ENCODE data around the gene IPCEF1.

Gene IPCEF1

DNA sequence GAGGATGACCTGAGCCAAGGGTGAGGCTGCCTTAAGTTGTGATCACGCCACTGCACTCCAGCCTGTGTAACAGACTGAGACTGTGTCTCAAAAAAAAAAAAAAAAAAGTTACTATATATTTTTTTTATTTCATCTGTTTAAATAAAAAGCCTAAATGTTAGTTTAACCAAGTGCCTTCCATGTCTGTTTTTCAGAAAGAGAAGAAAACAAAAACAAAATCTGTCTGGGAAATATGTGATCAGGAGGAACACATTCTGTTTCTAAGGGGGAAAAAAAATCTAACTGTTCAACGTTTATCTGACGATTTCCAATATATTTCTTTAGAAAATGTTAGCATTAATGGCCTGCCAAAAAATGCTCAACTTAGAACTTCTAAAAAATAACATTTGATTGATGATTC lies 147.0 kb downstream of the IPCEF1 start:
- H3K4me2 ChIP-seq: no peak overlapping the region
- H3K27me3 ChIP-seq (ENCODE audit: insufficient read depth, low read depth): no peaks in the 10 kb centered on the region
- no peak overlapping the region for H3K4me3 ChIP-seq (IDR thresholded peaks at IDR 0.05; ENCODE audit: insufficient read depth, low read depth, low read length)
- TF ChIP-seq, protein P1, sequence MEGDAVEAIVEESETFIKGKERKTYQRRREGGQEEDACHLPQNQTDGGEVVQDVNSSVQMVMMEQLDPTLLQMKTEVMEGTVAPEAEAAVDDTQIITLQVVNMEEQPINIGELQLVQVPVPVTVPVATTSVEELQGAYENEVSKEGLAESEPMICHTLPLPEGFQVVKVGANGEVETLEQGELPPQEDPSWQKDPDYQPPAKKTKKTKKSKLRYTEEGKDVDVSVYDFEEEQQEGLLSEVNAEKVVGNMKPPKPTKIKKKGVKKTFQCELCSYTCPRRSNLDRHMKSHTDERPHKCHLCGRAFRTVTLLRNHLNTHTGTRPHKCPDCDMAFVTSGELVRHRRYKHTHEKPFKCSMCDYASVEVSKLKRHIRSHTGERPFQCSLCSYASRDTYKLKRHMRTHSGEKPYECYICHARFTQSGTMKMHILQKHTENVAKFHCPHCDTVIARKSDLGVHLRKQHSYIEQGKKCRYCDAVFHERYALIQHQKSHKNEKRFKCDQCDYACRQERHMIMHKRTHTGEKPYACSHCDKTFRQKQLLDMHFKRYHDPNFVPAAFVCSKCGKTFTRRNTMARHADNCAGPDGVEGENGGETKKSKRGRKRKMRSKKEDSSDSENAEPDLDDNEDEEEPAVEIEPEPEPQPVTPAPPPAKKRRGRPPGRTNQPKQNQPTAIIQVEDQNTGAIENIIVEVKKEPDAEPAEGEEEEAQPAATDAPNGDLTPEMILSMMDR (conservative IDR thresholded peaks at IDR 0.05; ENCODE audit: low read depth, low read length): no peak
- H3K36me3 ChIP-seq (ENCODE audit: insufficient read depth): no peaks in the 10 kb centered on the region
- no peak overlapping the region for H3K9ac ChIP-seq
- H2AFZ ChIP-seq (ENCODE audit: low read depth): no peak overlapping the region
- no peaks in the 10 kb centered on the region for H3K79me2 ChIP-seq (ENCODE audit: insufficient read depth, low read depth)
- H4K20me1 ChIP-seq (ENCODE audit: insufficient read depth): no peaks in the 10 kb centered on the region
- no peak overlapping the region for H3K27ac ChIP-seq
- no peaks in the 10 kb centered on the region for H3K4me1 ChIP-seq (ENCODE audit: low read depth, poor library complexity, severe bottlenecking)

DNA sequence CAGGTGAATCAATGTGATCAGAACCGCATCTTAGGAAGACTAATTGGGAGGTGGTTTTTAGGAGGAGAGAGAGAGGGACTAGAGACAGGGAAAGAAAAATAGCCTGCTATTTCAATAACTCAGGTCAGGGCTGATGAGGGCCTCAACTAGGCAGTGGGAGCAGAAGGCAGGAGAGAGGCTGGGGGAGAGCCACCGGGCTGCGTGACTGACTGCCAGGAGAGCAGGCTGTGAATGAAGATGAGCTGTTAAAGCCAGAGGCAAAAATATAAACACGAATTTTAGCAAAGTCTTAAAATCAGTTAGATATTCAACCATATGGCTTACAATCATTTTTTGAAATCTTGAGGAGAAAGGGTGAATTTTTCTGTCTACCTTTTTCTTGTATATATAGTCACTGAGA lies 149.6 kb downstream of the IPCEF1 start:
- TF ChIP-seq, protein P1 (conservative IDR thresholded peaks at IDR 0.05; ENCODE audit: low read depth, low read length): no peak
- no peaks in the 10 kb centered on the region for H3K36me3 ChIP-seq (ENCODE audit: insufficient read depth)

DNA sequence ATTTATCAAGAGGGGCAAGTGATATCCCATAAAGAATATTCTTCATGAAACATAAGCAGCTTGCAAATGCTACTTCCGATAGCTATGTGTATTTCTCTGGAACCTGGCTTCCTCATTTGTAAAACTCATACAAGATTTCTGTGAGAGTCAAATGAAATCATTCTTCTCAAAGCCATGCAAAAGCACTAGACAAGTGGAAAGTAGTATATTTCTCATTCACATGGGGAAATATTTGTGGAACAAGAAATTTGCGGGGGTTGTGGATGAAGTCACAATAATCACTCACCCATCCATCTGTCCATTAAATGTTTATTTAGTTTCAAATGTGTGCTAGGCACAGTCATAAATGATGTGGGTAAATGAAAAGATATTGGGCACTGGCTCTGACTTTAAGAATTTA lies 150.5 kb downstream of the IPCEF1 start:
- TF ChIP-seq, protein P1 (conservative IDR thresholded peaks at IDR 0.05; ENCODE audit: low read depth, low read length): no peak
- no peak overlapping the region for H3K9ac ChIP-seq
- H3K36me3 ChIP-seq (ENCODE audit: insufficient read depth): no peaks in the 10 kb centered on the region
- H3K4me1 ChIP-seq (ENCODE audit: low read depth, poor library complexity, severe bottlenecking): no peaks in the 10 kb centered on the region
- H4K20me1 ChIP-seq (ENCODE audit: insufficient read depth): no peaks in the 10 kb centered on the region
- H3K4me3 ChIP-seq (IDR thresholded peaks at IDR 0.05; ENCODE audit: insufficient read depth, low read depth, low read length): no peak overlapping the region
- H3K79me2 ChIP-seq (ENCODE audit: insufficient read depth, low read depth): no peaks in the 10 kb centered on the region
- no peak overlapping the region for H3K4me2 ChIP-seq
- H3K27ac ChIP-seq: no peak overlapping the region
- H2AFZ ChIP-seq (ENCODE audit: low read depth): no peak overlapping the region
- H3K27me3 ChIP-seq (ENCODE audit: insufficient read depth, low read depth): no peaks in the 10 kb centered on the region

More for the DNA sequence above, 149.6 kb downstream of the IPCEF1 start:
- Histone ChIP-seq H3K9ac (no peak overlapping the region), H3K4me3 (IDR thresholded peaks at IDR 0.05; ENCODE audit: insufficient read depth, low read depth, low read length) (no peak overlapping the region), H2AFZ (ENCODE audit: low read depth) (no peak overlapping the region), H3K27me3 (ENCODE audit: insufficient read depth, low read depth) (no peaks in the 10 kb centered on the region), H4K20me1 (ENCODE audit: insufficient read depth) (no peaks in the 10 kb centered on the region), H3K27ac (no peak overlapping the region), H3K4me1 (ENCODE audit: low read depth, poor library complexity, severe bottlenecking) (no peaks in the 10 kb centered on the region), H3K4me2 (no peak overlapping the region), H3K79me2 (ENCODE audit: insufficient read depth, low read depth) (no peaks in the 10 kb centered on the region)

DNA sequence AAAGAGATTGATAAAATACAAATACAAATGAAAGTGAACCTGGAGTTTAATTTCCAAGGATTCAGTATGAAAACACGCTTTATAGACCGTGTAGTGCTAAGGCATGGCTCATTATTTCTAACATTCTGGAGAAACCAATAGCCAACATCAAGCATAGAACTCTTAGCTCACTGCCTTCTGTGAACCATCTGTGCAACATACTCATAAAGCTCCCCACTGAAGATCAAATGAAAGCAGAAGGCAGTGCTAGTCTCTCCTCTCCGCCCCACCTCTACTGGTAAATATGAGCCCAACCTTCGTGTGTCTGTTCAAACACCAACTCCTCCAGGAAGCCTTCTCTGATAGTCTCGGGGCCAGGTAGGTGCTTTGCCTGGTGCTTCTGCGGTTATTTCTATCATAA lies 153.6 kb downstream of the IPCEF1 start:
- no peaks in the 10 kb centered on the region for H3K79me2 ChIP-seq (ENCODE audit: insufficient read depth, low read depth)
- no peak overlapping the region for H3K4me3 ChIP-seq (IDR thresholded peaks at IDR 0.05; ENCODE audit: insufficient read depth, low read depth, low read length)
- H3K9ac ChIP-seq: no peak overlapping the region
- H4K20me1 ChIP-seq (ENCODE audit: insufficient read depth): no peaks in the 10 kb centered on the region
- H3K4me2 ChIP-seq: no peak overlapping the region
- no peak overlapping the region for H2AFZ ChIP-seq (ENCODE audit: low read depth)
- no peaks in the 10 kb centered on the region for H3K4me1 ChIP-seq (ENCODE audit: low read depth, poor library complexity, severe bottlenecking)
- no peaks in the 10 kb centered on the region for H3K27me3 ChIP-seq (ENCODE audit: insufficient read depth, low read depth)
- no peak overlapping the region for H3K27ac ChIP-seq
- H3K36me3 ChIP-seq (ENCODE audit: insufficient read depth): no peaks in the 10 kb centered on the region
- TF ChIP-seq, protein P1 (conservative IDR thresholded peaks at IDR 0.05; ENCODE audit: low read depth, low read length): no peak

Measured in KMS-11 (cell line).